Renal pelvis (tissue), 3 donors: ENCODE measurements around the gene ATF6B. TPM values are rescaled to one million over a fixed set of nuclear protein-coding genes. Genes with fewer than 3 reads are reported as not detected.

Source experiments
- polyA plus RNA-seq, 3 donors: library from polyadenylated mRNA; unstranded; fragments of 120-200 nt; gene quantifications; one replicate each; pipeline ENCODE4 v1.2.1, GENCODE V29; 2013; ENCODE audit not compliant: insufficient read length in 3 of 3

Gene ATF6B
- polyA plus RNA-seq, 3 donors = 89.8 to 114 (median 96.6) TPM

Other genes with a start within 250 kb of the ATF6B start
- 10 to 100 TPM; 35.1 to 68.8 (median 66.9) TPM for gene SLC44A4, start 249.2 kb downstream of the ATF6B start, polyA plus RNA-seq
- 100 to 1,000 TPM in 1 of 3 donors, 10 to 100 TPM in 2; 92.0 to 100 (median 98.1) TPM for gene EHMT2, start 230.5 kb downstream of the ATF6B start, polyA plus RNA-seq
- gene ZBTB12, start 226.2 kb downstream of the ATF6B start, polyA plus RNA-seq = 10 to 100 TPM; 27.7 to 35.2 (median 29.6) TPM
- 1 to 10 TPM; 3.3 to 4.8 (median 4.5) TPM for gene C2, start 200.5 kb downstream of the ATF6B start, polyA plus RNA-seq
- 1 to 10 TPM; 4.3 to 8.4 (median 6.5) TPM for gene CFB, start 182.2 kb downstream of the ATF6B start, polyA plus RNA-seq
- gene NELFE, start 169.3 kb downstream of the ATF6B start, polyA plus RNA-seq = 100 to 1,000 TPM in 1 of 3 donors, 10 to 100 TPM in 2; 95.7 to 107 (median 95.8) TPM
- gene SKIC2, start 169.1 kb downstream of the ATF6B start, polyA plus RNA-seq = 10 to 100 TPM; 49.2 to 54.8 (median 50.5) TPM
- 10 to 100 TPM; 33.8 to 37.2 (median 35.1) TPM for gene DXO, start 156.1 kb downstream of the ATF6B start, polyA plus RNA-seq
- gene C4A, start 146.2 kb downstream of the ATF6B start, polyA plus RNA-seq = 10 to 100 TPM; 13.7 to 26.8 (median 16.1) TPM
- gene C4B, start 113.5 kb downstream of the ATF6B start, polyA plus RNA-seq = 10 to 100 TPM; 21.3 to 27.5 (median 22.2) TPM
- gene CYP21A2, start 89.8 kb downstream of the ATF6B start, polyA plus RNA-seq = 1 to 10 TPM in 2 of 3 donors, under 1 TPM in 1; 0.43 to 2.4 (median 1.8) TPM
- gene TNXB, start 18.9 kb downstream of the ATF6B start, polyA plus RNA-seq = 1 to 10 TPM; 4.3 to 5.6 (median 4.3) TPM
- 1 to 10 TPM; 7.9 to 9.4 (median 9.2) TPM for gene FKBPL, start 2.0 kb upstream of the ATF6B start, polyA plus RNA-seq
- 1 to 10 TPM; 2.2 to 3.9 (median 2.8) TPM for gene PRRT1, start 23.7 kb upstream of the ATF6B start, polyA plus RNA-seq
- gene PPT2, start 25.9 kb upstream of the ATF6B start, polyA plus RNA-seq = 10 to 100 TPM; 34.4 to 56.0 (median 44.0) TPM
- 10 to 100 TPM; 24.9 to 42.0 (median 35.8) TPM for gene EGFL8, start 36.3 kb upstream of the ATF6B start, polyA plus RNA-seq
- 100 to 1,000 TPM; 108 to 122 (median 116) TPM for gene AGPAT1, start 47.8 kb upstream of the ATF6B start, polyA plus RNA-seq
- 100 to 1,000 TPM in 2 of 3 donors, 10 to 100 TPM in 1; 95.0 to 110 (median 110) TPM for gene RNF5, start 50.2 kb upstream of the ATF6B start, polyA plus RNA-seq
- gene AGER, start 56.0 kb upstream of the ATF6B start, polyA plus RNA-seq = 10 to 100 TPM; 18.7 to 27.0 (median 26.8) TPM
- gene PBX2, start 62.0 kb upstream of the ATF6B start, polyA plus RNA-seq = 100 to 1,000 TPM; 180 to 191 (median 190) TPM
- gene GPSM3, start 64.4 kb upstream of the ATF6B start, polyA plus RNA-seq = 10 to 100 TPM; 10.0 to 12.9 (median 10.6) TPM
- gene NOTCH4, start 95.8 kb upstream of the ATF6B start, polyA plus RNA-seq = 10 to 100 TPM; 17.4 to 30.0 (median 24.5) TPM
- gene TSBP1, start 243.7 kb upstream of the ATF6B start, polyA plus RNA-seq = under 1 TPM; 0.11 to 0.74 (median 0.17) TPM